DMS79 treated with DMSO at 0.1 percent for 48 hours (cell line): ENCODE measurements around the gene AFG1L.
"Not testable (repeated sequence)": the region's sequence is repeated elsewhere in the genome, so short reads cannot be mapped to it uniquely, and the experiment has no call there.

Experiments used
- DNase-seq: peaks from one replicate; lab custom pipeline; 2025; lab: John Stamatoyannopoulos, UW

The AFG1L gene

DNA sequence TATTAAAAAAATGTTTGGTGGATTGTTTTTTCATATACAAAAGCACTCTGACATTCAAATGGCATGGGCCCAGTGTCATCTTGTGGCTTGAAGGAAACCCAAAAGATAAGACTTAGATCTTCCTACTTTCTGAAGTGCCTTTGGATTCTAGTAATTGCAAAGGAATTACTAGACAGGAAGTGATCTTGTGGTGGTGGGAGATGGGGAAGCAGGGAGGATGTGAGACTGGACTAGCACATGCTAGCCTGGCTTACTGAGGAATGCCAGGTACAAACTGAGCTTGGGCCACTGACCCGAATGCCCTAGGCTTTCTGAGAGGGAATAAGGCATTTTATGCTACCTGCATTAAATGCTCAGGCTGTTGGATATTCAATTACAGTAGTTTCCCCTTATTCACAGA is 59.0 kb downstream of the AFG1L start:
- no peak for DNase-seq

DNA sequence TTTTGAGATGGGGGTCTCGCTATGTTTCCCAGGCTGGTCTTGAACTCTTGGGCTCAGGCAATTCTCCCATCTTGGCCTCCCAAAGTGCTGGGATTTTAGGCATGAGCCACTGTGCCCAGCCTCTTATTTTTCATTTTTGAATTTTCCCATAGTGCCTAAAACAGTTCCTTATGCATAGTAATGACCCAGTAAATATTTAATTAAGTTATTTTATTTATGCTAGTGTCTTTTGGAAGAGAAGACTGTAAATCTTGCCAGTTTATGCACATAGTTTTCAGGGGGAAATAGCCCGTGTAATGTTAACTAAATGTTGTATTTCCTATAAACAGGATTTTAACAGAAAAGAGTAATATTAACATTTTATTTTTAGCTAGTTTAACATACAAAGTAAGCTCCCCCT is 60.3 kb downstream of the AFG1L start:
- DNase-seq: no peak

DNA sequence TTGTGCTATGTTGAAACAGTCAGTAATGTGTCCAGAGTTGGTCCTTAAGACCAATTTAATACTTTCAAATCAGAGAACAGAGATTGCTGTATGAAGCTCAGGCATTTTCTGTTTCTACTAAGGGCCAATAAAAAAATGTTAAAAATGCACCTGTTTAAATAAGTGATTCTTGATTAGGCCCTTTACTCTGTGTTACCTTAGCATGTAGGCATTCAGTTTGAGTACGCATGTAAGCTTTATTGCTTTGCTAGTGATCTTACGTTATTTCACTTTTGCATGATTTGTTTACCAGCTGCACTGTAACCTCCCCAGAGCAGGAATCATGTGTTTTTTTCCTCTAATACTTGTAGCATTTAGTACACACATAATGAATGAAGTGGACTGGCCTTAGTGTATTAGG is 61.0 kb downstream of the AFG1L start:
- DNase-seq: no peak

GRCh38 chr6:108359901-108360882 is 65.3 kb downstream of the AFG1L start:
- DNase-seq: no peak

DNA sequence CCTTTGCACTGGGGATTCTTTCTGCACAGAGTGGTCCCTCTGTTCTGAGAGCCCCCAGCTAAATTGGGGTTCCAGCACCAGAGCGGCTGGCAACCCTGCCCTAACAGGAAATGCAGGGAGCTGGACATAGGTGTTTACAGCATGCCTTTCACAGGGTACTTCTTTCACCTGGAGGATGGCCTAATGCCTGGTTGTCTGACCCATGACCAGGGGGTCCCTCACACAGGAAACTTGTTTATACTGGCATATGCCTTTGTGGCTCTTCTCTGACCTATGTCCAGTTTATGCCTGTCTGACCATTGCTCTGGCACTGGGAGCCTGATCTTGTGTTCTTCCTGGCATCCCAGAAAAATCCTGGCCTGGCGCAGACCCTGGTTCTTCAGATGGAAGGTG is 66.1 kb downstream of the AFG1L start:
- DNase-seq: no peak

- no peak for DNase-seq
These were observed 66.6 kb downstream of the AFG1L start for GRCh38 chr6:108361312-108361932.

- no peak for DNase-seq
These were observed 67.6 kb downstream of the AFG1L start for GRCh38 chr6:108362455-108362854.

DNA sequence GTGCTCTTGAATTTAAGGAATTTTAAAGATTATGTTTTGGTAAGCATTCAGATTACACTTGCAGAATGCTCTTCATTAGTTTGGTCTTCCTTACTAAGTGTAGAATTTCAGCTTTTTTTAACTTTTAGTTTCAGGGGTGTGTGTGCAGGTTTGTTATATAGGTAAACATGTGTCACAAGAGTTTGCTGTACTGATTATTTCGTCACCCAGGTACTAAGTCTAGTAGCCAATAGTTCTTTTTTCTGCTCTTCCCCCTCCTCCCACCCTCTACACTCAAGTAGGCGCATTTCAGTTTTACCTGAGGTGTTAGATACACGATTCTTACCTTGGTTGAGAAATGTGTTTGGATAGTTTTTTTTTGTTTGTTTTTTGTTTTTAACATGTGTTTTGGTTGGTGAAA is 68.3 kb downstream of the AFG1L start:
- DNase-seq: no peak

DNA sequence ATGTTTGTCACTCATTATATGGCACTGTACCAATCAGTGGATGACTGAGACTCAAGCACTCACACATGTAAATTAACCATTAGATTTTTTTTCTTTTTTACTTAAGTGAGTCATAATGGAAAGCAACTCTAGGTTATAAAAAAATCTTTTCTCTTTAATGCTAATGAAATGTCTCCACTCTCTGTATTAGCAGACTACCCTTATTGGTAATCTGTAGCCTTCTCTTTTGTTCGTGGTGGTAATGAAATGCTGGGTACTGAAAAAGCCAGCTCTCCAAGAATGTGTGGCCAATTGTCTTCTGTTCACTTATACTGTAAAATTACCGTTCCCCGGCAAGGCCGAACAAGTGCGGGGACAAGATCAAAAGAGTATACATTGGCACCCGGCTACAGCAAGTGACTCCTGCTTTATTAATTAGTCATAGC is 69.0 kb downstream of the AFG1L start:
- no peak for DNase-seq

GRCh38 chr6:108364470-108364869 is 69.6 kb downstream of the AFG1L start:
- DNase-seq: no peak

- DNase-seq: no peak
These were observed 70.6 kb downstream of the AFG1L start for GRCh38 chr6:108365478-108365877.

DNA sequence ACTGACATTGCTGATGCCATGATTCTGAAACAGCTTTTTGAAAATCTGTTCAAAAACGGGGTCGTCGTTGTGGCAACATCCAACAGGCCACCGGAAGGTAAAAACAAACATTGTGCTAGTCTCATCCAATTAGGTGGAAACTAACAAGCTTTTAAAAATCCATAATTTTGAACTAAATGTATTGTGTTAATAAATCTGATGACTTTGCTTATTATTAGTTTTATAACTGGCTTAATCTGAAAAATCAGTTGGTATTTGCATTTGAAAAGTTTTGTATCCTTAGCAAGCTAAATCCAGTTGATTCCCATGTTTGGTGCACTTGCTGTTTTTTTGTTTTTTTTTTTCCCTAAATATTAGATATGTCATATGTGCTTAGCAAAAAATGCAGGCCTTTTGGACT is 71.4 kb downstream of the AFG1L start:
- DNase-seq: no peak

GRCh38 chr6:108368431-108369030 is 73.7 kb downstream of the AFG1L start:
- DNase-seq: no peak

- DNase-seq: no peak
These were observed 86.0 kb downstream of the AFG1L start for GRCh38 chr6:108380876-108381275.

DNA sequence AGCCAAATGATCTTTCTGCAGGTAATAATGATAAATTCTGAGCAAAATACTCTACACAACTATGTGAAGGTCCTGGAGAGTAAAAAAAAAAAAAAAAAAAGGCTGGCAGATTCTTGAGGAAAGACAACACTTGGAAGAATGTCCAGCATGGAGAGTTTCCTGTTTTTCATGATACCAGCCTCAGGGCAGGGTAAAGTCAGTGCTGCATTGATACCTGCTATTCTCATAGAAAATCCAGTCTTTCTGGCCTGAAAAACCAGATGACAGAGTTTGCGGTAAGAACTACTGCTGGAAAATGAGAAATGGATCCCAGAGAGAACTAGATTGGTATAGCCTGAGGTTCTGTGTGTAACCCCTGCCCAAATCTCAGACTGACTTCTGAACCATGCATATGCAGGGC is 89.1 kb downstream of the AFG1L start:
- DNase-seq: no peak

DNA sequence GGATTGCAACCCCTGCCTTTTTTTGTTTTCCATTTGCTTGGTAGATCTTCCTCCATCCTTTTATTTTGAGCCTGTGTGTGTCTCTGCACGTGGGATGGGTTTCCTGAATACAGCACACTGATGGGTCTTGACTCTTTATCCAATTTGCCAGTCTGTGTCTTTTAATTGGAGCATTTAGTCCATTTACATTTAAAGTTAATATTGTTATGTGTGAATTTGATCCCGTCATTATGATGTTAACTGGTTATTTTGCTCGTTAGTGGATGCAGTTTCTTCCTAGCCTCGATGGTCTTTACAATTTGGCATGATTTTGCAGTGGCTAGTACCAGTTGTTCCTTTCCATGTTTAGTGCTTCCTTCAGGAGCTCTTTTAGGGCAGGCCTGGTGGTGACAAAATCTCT is 94.3 kb downstream of the AFG1L start:
- DNase-seq: not testable (repeated sequence)

- DNase-seq: no peak
These were observed 100.4 kb downstream of the AFG1L start for GRCh38 chr6:108395297-108395696.

GRCh38 chr6:108403236-108403635 is 108.4 kb downstream of the AFG1L start:
- DNase-seq: no peak

- no peak for DNase-seq
These were observed 112.1 kb downstream of the AFG1L start for GRCh38 chr6:108406943-108407342.

DNA sequence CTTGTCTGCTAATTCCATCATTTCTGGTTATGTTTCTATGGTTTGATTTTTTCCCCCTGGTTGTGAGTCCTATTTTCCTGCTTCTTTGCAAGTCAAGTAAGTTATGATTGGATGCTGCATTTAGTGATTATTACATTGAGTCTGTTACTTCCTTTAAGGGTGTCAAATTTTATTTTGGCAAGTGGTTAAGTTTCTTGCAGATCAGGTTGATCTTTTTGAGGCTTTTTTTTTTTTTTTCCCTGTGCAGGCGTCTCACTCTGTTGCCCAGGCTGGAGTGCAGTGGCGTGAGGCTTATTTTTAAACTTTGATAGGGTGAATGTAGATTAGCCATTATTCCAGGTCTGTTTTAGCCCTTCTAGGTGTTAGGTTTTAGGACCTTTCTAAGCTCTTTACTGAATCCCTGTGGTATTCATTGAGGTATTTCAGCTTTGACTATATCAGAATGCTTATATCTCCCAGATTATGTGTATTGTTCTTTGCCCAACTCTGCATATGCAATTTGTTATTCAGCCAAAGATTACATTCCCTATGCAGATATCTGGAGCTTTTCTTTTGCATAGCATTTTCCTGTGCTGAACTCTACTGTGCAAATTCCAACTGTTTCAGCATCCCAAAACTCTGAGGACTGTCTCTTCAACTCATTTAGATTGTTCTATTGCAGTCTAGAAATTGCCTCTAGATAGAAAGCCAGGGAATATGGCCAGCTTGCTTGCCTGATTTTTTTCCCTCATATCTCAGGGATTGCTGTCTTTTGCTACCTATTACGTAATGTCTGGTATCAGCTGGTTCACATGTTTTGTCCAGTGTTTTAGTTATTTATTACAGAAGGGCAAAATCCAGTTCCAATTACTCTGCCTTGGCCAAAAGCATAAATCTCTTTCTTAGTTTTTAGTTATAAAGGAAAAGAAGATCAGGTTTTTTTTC is 113.3 kb downstream of the AFG1L start:
- no peak for DNase-seq

DNA sequence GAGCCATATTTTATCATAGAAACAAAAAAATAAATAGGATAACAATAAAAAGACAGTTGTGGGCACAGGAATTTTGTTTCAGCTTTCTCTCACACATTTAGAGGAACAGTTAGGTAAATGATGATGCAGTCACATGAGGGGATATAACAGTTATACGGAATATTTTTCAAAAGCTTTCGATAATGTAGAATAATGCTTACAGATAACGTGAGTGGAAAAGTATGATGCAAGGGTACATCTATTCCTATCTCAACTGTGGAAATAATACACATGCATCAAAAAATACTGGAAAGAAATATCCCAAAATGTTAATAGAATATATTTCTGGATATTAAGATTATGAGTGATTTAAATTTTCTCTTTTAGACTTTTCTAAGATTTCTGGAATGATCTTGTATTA is 114.0 kb downstream of the AFG1L start:
- no peak for DNase-seq
